Uterus (tissue), 4 donors: ENCODE measurements around the gene PRR20G. TPM values are rescaled to one million over a fixed set of nuclear protein-coding genes. Genes with fewer than 3 reads are reported as not detected.

Source experiments
- DNase-seq, 2 donors: peaks; one replicate each; pipeline ENCODE4 v3.0.0-alpha.2; 2019 to 2020
- H3K27ac ChIP-seq, 2 donors: fragments of 200-600 bp; sonication (generic); 1 replicate in 1 of 2; 2 replicates in 1 of 2; pipeline ENCODE4 v1.5.1; 2016 to 2018
- H3K27me3 ChIP-seq, 2 donors: fragments of 200-600 bp; sonication (generic); one replicate each; pipeline ENCODE4 v1.5.1; 2018 to 2019; ENCODE audit warnings: control low read depth in 1 of 2
- H3K36me3 ChIP-seq, 2 donors: fragments of 200-600 bp; sonication (generic); one replicate each; pipeline ENCODE4 v1.5.1; 2019; ENCODE audit warnings: control low read depth in 1 of 2
- H3K4me1 ChIP-seq, 2 donors: fragments of 200-600 bp; sonication (generic); one replicate each; pipeline ENCODE4 v1.5.1; 2018 to 2019; ENCODE audit warnings: control low read depth in 1 of 2
- H3K4me3 ChIP-seq, 2 donors: fragments of 200-600 bp; sonication (generic); 1 replicate in 1 of 2; 2 replicates in 1 of 2; pipeline ENCODE4 v1.5.1; 2018 to 2019; ENCODE audit warnings: mild to moderate bottlenecking in 1 of 2
- H3K9me3 ChIP-seq, 2 donors: fragments of 200-600 bp; sonication (generic); one replicate each; pipeline ENCODE4 v1.5.1; 2019; ENCODE audit warnings: control low read depth in 1 of 2
- POLR2A ChIP-seq, 2 donors: fragments of 450-650 bp; IDR thresholded peaks; one replicate each; pipeline ENCODE4 v1.6.1; 2016; ENCODE audit warnings: antibody characterized with exemption in 2 of 2, mild to moderate bottlenecking in 1 of 2, moderate library complexity in 1 of 2
- intact Hi-C: fragments of 100-400 bp; cut with DNase I; formaldehyde crosslinking; loops from one replicate; pipeline ENCODE4 v1.15.1; 2023; ENCODE audit warnings: low total_unique reads
- small RNA-seq: library from RNA; depleted of rRNA; stranded (forward); fragments of <200 nt; gene quantifications from one replicate; pipeline ENCODE3, GENCODE V24; 2016
- total RNA-seq, 4 donors: library from RNA; depleted of rRNA in 3 of 4; stranded (reverse); fragments of >200 nt in 3 of 4; gene quantifications; one replicate each; pipeline versions ENCODE4 v1.1.0 to v1.2.4, GENCODE V29; 2014 to 2023
- TF ChIP-seq, protein P1 (sequence below), 4 experiments: fragments of 200-600 bp in 2 of 4; fragments of 450-650 bp in 2 of 4; sonication (generic) in 2 of 4; IDR thresholded peaks; one replicate each; pipeline ENCODE4 v1.5.1; 2016 to 2019; ENCODE audit warnings: antibody characterized with exemption in 4 of 4, mild to moderate bottlenecking in 2 of 4, moderate library complexity in 1 of 4
- donor health status: DM: yes; HTN: yes; CAD: no.

PRR20G gene
- total RNA-seq, 4 donors from 2014 or later: not detected

DNA sequence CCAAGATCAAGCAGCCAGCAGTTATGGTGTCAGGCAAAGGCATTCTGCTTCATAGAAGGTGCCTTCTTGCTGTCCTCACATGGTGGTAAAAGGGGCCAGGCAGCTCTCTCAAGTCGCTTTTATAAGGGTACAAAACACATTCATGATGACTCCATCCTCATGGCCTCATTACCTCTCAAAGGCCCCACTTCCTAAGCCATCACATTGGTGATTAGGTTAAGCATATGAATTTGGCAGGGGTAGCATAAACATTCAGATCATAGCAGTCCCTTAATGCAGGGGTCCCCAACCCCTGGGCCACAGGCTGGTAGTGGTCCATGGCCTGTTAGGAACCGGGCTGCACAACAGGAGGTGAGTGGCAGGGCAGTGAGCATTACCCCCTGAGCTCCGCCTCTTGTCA is 52.1 kb downstream of the PRR20G start:
- Histone ChIP-seq H3K27me3 (no peaks in the 10 kb centered on the region), H3K36me3 (no peaks in the 10 kb centered on the region), H3K4me1 (no peaks in the 10 kb centered on the region), H3K4me3 (no peak overlapping the region), H3K27ac (no peak overlapping the region), H3K9me3 (no peaks in the 10 kb centered on the region)
- TF ChIP-seq POLR2A (IDR thresholded peaks at IDR 0.05): no peak
- TF ChIP-seq, protein P1, sequence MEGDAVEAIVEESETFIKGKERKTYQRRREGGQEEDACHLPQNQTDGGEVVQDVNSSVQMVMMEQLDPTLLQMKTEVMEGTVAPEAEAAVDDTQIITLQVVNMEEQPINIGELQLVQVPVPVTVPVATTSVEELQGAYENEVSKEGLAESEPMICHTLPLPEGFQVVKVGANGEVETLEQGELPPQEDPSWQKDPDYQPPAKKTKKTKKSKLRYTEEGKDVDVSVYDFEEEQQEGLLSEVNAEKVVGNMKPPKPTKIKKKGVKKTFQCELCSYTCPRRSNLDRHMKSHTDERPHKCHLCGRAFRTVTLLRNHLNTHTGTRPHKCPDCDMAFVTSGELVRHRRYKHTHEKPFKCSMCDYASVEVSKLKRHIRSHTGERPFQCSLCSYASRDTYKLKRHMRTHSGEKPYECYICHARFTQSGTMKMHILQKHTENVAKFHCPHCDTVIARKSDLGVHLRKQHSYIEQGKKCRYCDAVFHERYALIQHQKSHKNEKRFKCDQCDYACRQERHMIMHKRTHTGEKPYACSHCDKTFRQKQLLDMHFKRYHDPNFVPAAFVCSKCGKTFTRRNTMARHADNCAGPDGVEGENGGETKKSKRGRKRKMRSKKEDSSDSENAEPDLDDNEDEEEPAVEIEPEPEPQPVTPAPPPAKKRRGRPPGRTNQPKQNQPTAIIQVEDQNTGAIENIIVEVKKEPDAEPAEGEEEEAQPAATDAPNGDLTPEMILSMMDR (IDR thresholded peaks at IDR 0.05): no peak
- intact Hi-C loops: no loop called here
- DNase-seq: no peak

DNA sequence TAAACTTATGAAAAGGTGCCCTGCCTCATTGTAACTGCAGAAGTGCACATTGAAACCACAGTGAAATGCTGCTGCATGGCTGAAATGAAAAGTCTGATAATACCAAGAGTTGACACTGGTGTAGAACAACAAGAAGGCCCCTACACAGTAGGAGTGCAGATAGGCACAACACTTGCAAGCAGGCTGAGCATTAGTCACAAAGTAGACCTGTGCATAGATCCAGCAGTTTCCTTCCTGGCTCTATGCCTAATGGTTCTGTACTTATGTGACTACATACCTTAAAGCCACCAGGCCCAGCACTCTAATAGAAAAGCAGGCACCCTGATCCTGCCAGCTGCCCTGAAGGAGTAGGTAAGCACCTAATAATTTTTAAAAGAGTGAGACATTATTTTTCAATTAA is 53.1 kb downstream of the PRR20G start:
- H3K27ac ChIP-seq: no peak overlapping the region
- H3K9me3 ChIP-seq: no peaks in the 10 kb centered on the region
- H3K4me3 ChIP-seq: no peak overlapping the region
- intact Hi-C loops: no loop called here
- DNase-seq: no peak
- no peaks in the 10 kb centered on the region for H3K36me3 ChIP-seq
- TF ChIP-seq POLR2A (IDR thresholded peaks at IDR 0.05): no peak
- TF ChIP-seq, protein P1 (IDR thresholded peaks at IDR 0.05): no peak
- no peaks in the 10 kb centered on the region for H3K4me1 ChIP-seq
- no peaks in the 10 kb centered on the region for H3K27me3 ChIP-seq

Small RNAs within 50 kb of the gene (small RNA-seq; reads per million reads assigned to genes)
- not detected for gene RNU6-1047P

Other genes with a start within 250 kb of the PRR20G start
- not detected for gene PRR23E, start 94.9 kb downstream of the PRR20G start, total RNA-seq